ENCODE data around the gene VAMP8.
A peak's percentile ranks its signal among the peaks of the same experiment; 100 is the strongest.
"Not testable (repeated sequence)": the region's sequence is repeated elsewhere in the genome, so short reads cannot be mapped to it uniquely, and the experiment has no call there.

The VAMP8 gene

GRCh38 chr2:85596486-85597143 is 19.2 kb downstream of the VAMP8 start:
- peaks cover 70% of the 10 kb centered on the region for H3K4me1 Mint-ChIP-seq

GRCh38 chr2:85597241-85597640 is 19.9 kb downstream of the VAMP8 start:
- H3K27me3 Mint-ChIP-seq: no peaks in the 10 kb centered on the region
- peak overlapping the region in 1 of 2 donors; percentile 67 for H3K27ac Mint-ChIP-seq
- no peak for ATAC-seq
- H3K4me1 Mint-ChIP-seq: peaks cover 76% of the 10 kb centered on the region
- DNase-seq: no peak
- H3K9me3 Mint-ChIP-seq: no peaks in the 10 kb centered on the region
- H3K4me3 Mint-ChIP-seq: peak overlapping the region; percentile 93 to 100

More at GRCh38 chr2:85596486-85597143, 19.2 kb downstream of the VAMP8 start:
- peak overlapping the region; percentile 19 to 67 for H3K27ac Mint-ChIP-seq
- peak overlapping the region; percentile 93 to 100 for H3K4me3 Mint-ChIP-seq
- H3K27me3 Mint-ChIP-seq: no peaks in the 10 kb centered on the region
- H3K9me3 Mint-ChIP-seq: no peaks in the 10 kb centered on the region
- DNase-seq: no peak
- no peak for ATAC-seq

DNA sequence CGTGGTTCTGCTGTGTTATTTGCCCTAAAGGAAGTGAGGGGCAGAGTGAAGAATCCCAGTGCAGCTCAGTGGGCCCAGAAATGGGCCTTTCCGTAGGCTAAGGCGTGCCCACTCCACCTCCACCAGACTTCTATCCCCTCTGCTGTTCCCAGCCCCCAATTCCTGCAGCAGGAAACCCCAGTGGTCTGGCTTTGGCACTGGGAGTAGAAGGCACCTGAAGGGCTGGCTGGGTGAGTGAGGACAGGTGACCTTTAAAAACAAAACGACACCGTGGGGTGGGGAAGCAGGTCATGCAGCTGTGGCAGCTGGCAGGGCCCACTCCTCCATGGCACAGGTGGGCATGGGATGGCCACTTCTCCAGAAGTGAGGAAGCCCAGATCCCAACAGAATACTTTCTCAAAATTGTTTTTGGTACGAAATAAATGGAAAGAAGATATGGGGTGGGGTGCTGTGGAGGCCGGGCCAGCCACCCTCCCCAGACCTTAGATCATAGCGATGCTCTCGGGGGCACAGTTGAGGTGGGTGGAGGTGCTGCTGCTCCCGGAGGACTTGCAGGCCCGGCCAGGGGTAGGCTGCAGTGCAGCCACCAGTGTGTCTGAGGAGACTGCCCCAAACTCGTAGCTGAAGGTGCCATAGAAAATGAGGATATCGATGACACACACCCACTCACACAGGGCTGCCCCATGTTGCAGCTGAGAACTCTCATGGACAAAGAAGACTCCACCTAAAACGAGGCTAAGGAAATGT is 21.4 kb downstream of the VAMP8 start:
- ATAC-seq: no peak
- H3K4me3 Mint-ChIP-seq: no peak overlapping the region
- H3K27me3 Mint-ChIP-seq: no peaks in the 10 kb centered on the region
- H3K4me1 Mint-ChIP-seq: peaks cover 79% of the 10 kb centered on the region
- no peak for DNase-seq
- peak overlapping the region in 1 of 2 donors; percentile 57 for H3K27ac Mint-ChIP-seq
- no peaks in the 10 kb centered on the region for H3K9me3 Mint-ChIP-seq

DNA sequence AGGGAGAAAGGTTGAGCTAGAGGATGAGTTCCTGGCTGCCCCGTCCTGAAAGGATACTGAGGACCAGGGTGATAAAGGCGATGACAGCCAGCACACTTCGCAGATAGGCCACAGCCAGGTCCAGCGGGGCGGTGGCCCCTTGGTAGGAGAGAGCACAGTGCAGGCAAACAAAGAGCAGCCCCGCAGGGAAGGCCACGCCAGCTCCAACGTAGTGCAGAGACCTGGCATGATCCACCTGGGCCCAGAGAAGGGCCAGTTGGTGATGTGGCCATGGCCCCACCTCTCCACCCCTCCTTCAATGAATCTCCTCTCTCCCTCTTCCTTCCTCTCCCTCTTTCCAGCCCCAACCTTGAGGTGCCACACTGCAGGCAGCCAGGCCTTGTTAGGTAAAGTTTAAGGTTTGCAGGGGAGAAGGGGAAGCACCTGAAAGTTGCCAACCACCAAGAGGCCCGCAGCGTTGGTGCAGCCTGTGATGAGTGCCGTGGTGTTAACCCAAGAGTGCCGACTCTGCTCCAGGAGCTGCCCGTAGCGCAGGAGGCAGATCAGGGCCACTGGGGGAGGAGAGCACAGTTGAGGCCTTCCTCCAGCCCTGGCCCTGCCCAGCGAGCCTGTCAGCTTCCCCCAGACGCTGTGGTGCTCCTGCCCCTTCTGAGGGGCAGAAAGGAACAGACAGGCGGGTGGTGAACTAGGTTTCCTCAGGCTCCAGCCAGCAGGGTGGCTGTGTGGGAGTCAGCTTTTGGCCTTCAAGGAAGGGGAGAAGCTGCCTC is 22.3 kb downstream of the VAMP8 start:
- ATAC-seq: no peak
- Mint-ChIP-seq H3K27me3 (no peaks in the 10 kb centered on the region), H3K4me3 (no peak overlapping the region), H3K4me1 (peaks cover 75% of the 10 kb centered on the region), H3K27ac (peak overlapping the region in 1 of 2 donors; percentile 74), H3K9me3 (no peaks in the 10 kb centered on the region)
- DNase-seq: no peak

GRCh38 chr2:85600235-85600575 is 22.8 kb downstream of the VAMP8 start:
- no peaks in the 10 kb centered on the region for H3K27me3 Mint-ChIP-seq
- peaks cover 73% of the 10 kb centered on the region for H3K4me1 Mint-ChIP-seq
- peak overlapping the region in 1 of 2 donors; percentile 48 for H3K27ac Mint-ChIP-seq
- DNase-seq (no peak), ATAC-seq (no peak)
- H3K9me3 Mint-ChIP-seq: no peaks in the 10 kb centered on the region
- H3K4me3 Mint-ChIP-seq: no peak overlapping the region

DNA sequence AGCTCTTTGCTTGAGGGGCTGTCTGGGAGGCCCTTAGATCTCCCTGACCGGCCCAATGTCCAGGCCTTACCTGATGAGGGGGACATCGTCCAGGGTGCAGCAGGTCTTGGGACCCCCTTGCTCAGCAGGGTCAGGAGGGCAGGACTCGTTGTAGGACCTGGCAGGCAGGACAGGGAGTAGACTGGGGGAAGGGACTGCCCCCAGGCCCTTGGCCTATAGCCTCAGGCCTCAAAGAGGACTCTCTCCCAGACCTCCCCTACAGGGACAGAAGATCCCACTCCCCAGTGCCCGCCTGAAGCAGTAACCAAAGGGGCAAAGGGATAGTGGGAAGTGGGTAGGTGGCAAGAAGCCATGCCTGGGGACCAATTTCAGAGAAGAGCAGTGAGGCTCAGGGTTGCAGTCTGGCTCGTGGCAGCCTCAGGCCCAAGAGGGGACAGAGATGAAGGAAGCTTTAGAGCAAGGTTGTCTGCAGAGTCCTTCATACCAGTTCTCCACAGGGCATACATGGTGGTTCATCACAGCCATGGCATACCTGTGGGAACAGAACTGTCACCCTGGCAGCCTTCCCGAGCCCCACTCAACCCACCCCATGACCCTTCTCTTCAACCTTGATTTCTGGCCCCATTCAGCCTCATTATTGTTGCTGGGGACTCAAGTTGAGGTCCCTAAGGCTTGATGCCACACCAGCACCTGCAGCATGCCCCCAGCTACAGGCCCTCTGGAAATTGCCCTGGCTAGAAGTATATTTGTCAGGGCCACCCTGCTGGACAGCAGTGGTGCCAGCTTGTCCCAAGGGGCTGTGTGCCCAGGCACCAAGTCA is 23.8 kb downstream of the VAMP8 start:
- no peaks in the 10 kb centered on the region for H3K27me3 Mint-ChIP-seq
- peak overlapping the region; percentile 81 to 88 for H3K4me3 Mint-ChIP-seq
- peak overlapping the region in 1 of 2 donors; percentile 87 for H3K27ac Mint-ChIP-seq
- H3K4me1 Mint-ChIP-seq: peaks cover 66% of the 10 kb centered on the region
- no peaks in the 10 kb centered on the region for H3K9me3 Mint-ChIP-seq
- DNase-seq (no peak), ATAC-seq (no peak)

- Mint-ChIP-seq H3K27me3 (no peaks in the 10 kb centered on the region), H3K9me3 (no peaks in the 10 kb centered on the region), H3K4me1 (peaks cover 59% of the 10 kb centered on the region), H3K27ac (peak overlapping the region; percentile 46 to 87), H3K4me3 (peak overlapping the region; percentile 81 to 88)
- no peak for DNase-seq
- peak; percentile 27 for ATAC-seq
These were observed 24.5 kb downstream of the VAMP8 start for GRCh38 chr2:85601771-85602475.

DNA sequence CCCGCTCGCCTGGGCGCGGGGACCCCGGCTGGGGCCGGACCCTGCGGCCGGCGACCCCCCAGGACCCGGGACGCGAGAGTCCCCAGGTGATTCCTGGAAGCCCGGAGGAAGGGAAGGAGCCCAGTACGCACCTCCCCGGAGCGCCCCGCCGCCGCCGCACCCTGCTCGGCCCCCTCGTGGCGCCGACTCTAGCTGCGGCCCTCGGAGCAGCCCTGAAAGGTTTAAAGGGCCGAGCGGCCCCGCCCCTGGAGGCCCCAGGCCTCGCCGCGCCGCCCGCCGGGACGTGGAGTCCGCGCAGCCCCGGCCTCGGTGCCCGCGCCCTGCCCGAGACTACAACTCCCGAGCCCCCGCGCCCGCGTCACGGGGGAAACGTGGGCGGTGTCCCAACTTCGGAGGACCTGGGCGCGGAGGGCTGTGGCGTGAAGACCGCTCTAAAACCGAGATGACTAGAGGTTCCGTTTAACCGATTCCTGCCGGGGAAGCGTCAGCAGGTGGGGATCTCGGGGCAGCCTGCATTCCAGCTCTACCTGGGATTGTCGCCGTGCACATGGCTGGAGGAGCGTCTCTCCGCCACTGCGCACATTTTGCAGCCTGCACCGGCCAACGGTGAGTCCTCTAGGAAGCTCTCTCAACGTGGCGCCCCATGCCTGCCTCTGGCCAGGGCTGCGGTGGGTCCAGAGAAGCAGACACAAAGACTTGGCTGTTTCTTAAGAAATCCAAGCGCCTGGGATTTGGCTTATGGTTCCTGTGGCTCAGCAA is 25.3 kb downstream of the VAMP8 start, which contains the start of gene TMEM150A:
TSS of gene TMEM150A (minus strand) at position 223 of the 759 bp plus-strand sequence. CDS start 750 bp downstream, outside the sequence.
- Mint-ChIP-seq H3K27me3 (no peaks in the 10 kb centered on the region), H3K4me3 (peak within 1 kb of the TSS; percentile 88 to 92), H3K4me1 (peaks cover 52% of the 10 kb centered on the region), H3K27ac (peak within 1 kb of the TSS; percentile 70 to 87), H3K9me3 (no peaks in the 10 kb centered on the region)
- ATAC-seq: peak; percentile 95
- DNase-seq: peak; percentile 86 to 87

- not testable (repeated sequence) for H3K27me3 Mint-ChIP-seq, ATAC-seq, H3K9me3 Mint-ChIP-seq, DNase-seq, H3K27ac Mint-ChIP-seq
- H3K4me1 Mint-ChIP-seq: peaks cover 55% of the 10 kb centered on the region
- H3K4me3 Mint-ChIP-seq: peak overlapping the region; percentile 85 to 92
These were observed 26.7 kb downstream of the VAMP8 start for GRCh38 chr2:85604133-85604444.

DNA sequence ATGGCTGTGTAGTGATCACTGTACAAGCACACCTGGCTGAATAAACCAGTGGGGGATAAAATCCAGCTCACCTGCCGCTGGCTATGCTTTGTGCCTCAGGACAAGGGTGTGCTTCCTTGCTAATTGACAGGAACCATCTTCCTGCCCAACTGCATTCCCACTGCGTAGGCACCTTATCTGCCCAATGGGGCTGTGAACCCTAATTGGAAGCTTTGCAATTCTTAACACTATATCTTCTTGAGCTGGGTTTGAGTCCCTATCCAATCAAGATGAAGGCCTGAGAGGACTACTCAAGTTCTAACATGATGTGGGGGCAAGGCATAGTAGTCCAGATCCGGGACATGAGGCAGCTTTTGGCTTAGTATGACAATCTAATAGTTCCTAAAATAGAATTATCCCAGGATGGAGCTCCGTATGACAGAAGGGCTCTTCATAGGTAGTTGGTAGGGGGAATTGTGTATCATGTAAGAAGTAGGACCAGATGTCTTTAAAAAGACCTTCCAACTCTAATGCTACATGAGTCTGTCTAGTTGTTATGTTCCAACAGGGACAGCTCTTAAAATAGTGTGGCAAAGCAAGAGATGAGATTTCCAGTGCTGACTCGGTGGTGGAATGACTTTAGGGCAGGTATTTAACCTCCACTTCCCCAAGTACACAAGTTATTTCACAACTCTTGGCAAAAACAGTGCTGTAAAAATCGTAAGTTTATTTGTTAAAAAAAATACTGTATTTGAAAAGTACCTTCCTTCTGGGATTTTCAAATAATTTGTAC is 27.4 kb downstream of the VAMP8 start:
- H3K4me1 Mint-ChIP-seq: peaks cover 53% of the 10 kb centered on the region
- DNase-seq: no peak
- no peaks in the 10 kb centered on the region for H3K27me3 Mint-ChIP-seq
- no peaks in the 10 kb centered on the region for H3K9me3 Mint-ChIP-seq
- no peak overlapping the region for H3K4me3 Mint-ChIP-seq
- no peak for ATAC-seq
- H3K27ac Mint-ChIP-seq: no peak overlapping the region

DNA sequence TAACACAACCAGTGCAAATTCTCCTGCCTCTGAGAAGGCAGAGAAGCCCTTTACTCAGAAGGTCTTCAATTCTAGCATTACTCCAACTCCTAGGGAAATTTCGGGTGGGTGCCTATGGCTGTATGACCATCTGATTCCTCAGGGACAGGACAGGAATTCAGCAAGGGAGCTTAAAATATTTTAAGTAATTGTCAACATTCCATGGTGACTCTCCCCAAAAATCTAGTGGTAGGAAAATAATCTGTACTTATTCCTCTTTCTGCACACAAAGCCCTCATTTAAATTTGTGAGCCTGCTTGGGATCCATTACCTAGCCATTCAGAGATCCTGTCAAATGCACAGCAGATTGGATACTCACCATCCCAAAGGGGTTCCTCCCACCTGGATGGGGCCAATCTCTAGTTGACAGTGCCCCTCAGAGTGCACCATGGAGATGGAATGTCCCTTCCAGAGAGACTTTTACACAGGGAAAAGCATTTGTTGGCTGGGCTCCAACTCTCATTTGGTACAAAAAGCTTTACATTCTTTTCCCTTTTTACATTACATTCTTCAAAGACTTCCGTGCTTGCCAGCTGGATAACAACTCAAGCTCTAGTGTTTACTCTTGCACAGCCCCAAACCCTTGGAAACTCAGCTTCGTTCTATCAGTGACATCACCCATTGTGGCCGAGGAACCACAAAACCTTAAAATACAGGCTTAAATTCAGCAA is 28.2 kb downstream of the VAMP8 start:
- peaks cover 54% of the 10 kb centered on the region for H3K4me1 Mint-ChIP-seq
- H3K27ac Mint-ChIP-seq: no peak overlapping the region
- no peak for DNase-seq

GRCh38 chr2:85606116-85606455 is 28.7 kb downstream of the VAMP8 start:
- H3K4me1 Mint-ChIP-seq: peaks cover 53% of the 10 kb centered on the region
- H3K27ac Mint-ChIP-seq: no peak overlapping the region
- DNase-seq (no peak), ATAC-seq (no peak)
- no peaks in the 10 kb centered on the region for H3K27me3 Mint-ChIP-seq
- H3K4me3 Mint-ChIP-seq: no peak overlapping the region
- H3K9me3 Mint-ChIP-seq: no peaks in the 10 kb centered on the region

More for the DNA sequence above, 28.2 kb downstream of the VAMP8 start:
- H3K9me3 Mint-ChIP-seq: no peaks in the 10 kb centered on the region
- no peaks in the 10 kb centered on the region for H3K27me3 Mint-ChIP-seq
- H3K4me3 Mint-ChIP-seq: no peak overlapping the region
- ATAC-seq: no peak

Data from stimulated activated naive CD8-positive, alpha-beta T cell treated with anti-CD3 and anti-CD28 coated beads, Interleukin-15, amount 100 ng/mL, for 72 hours (primary cell).